ENCODE measurements around the gene PTPN14. TPM values are rescaled to one million over a fixed set of nuclear protein-coding genes. Genes with fewer than 3 reads are reported as not detected.
A peak's percentile ranks its signal among the peaks of the same experiment; 100 is the strongest.

Gene PTPN14
- total RNA-seq, 1 experiment from 2014 or later: 243 TPM

DNA sequence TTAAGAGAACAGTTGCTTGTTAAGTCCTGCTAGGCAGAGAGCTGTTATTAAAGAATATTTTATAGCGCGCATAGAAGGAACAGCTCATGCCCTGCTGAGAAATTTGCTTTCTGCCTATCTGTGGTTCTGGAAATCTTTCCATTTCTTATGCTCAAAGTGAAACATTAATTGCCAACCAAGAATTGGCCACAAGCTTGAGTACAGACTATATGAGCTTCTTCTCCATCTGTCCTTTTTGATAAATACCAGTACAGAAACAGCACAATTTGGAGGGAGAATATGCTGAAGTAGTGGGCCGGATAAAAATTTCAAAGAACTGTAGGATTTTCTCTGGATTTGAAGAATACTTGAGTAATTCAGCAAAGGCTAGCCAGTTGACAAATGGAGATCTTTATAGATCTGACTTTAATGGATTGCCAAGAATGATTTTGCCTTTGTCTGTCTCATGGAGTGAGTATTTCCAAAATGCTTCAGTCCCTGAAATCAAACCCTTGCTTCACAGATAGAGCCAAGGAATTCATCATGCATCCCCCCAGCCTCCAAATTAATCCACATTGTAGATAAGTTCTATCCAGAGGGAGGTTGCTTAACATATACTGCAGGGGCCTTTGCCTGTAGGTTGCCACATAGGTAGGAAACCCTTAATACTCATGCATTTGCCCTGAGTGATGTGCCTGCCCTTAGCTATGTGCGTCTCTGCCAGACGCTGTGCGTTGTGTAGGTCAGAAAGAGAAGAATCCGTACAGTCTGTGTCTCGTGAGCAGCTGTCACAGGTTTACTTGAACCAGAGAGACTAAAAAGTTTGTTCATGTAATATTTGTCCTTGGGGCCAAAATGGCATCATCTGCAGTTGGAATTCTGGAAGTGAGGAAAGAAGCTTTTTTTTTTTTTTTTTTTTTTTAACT, 226.3 kb downstream of the PTPN14 start:
- H3K27ac Mint-ChIP-seq (ENCODE audit: low read depth, unreplicated experiment): no peak overlapping the region
- no peak overlapping the region for H3K4me3 Mint-ChIP-seq (ENCODE audit: unreplicated experiment)
- no peak for DNase-seq (ENCODE audit: unreplicated experiment)
- peaks cover 56% of the 10 kb centered on the region for H3K36me3 Mint-ChIP-seq (ENCODE audit: insufficient read depth, unreplicated experiment)
- no peaks in the 10 kb centered on the region for H3K9me3 Mint-ChIP-seq (ENCODE audit: unreplicated experiment)
- no TSS peak for BruUV-seq (replicated peaks)
- intact Hi-C loops (cut with micrococcal nuclease): no loop called here
- no peaks in the 10 kb centered on the region for H3K4me1 Mint-ChIP-seq (ENCODE audit: insufficient read depth, unreplicated experiment)
- CTCF ChIA-PET: interaction anchor here (0.6 to 20.4 kb wide), 24 partner anchors 8 to 1326 kb away, joined by 3 to 958 read pairs (median 5); no protein-coding TSS in a partner anchor
- TF ChIP-seq, protein P1, sequence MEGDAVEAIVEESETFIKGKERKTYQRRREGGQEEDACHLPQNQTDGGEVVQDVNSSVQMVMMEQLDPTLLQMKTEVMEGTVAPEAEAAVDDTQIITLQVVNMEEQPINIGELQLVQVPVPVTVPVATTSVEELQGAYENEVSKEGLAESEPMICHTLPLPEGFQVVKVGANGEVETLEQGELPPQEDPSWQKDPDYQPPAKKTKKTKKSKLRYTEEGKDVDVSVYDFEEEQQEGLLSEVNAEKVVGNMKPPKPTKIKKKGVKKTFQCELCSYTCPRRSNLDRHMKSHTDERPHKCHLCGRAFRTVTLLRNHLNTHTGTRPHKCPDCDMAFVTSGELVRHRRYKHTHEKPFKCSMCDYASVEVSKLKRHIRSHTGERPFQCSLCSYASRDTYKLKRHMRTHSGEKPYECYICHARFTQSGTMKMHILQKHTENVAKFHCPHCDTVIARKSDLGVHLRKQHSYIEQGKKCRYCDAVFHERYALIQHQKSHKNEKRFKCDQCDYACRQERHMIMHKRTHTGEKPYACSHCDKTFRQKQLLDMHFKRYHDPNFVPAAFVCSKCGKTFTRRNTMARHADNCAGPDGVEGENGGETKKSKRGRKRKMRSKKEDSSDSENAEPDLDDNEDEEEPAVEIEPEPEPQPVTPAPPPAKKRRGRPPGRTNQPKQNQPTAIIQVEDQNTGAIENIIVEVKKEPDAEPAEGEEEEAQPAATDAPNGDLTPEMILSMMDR (IDR thresholded peaks at IDR 0.05; ENCODE audit: unreplicated experiment): no peak
- H3K27me3 Mint-ChIP-seq (ENCODE audit: insufficient read depth, unreplicated experiment): no peaks in the 10 kb centered on the region
- POLR2A ChIA-PET: interaction anchor here (0.7 to 5.1 kb wide), 6 partner anchors 11 to 1172 kb away, joined by 3 to 33 read pairs (median 4); no protein-coding TSS in a partner anchor

- CTCF ChIA-PET: interaction anchor here (0.7 to 12.5 kb wide), 12 partner anchors 7 to 316 kb away, joined by 3 to 326 read pairs (median 3); no protein-coding TSS in a partner anchor
- Mint-ChIP-seq H3K9me3 (ENCODE audit: unreplicated experiment) (no peaks in the 10 kb centered on the region), H3K27ac (ENCODE audit: low read depth, unreplicated experiment) (no peak overlapping the region), H3K27me3 (ENCODE audit: insufficient read depth, unreplicated experiment) (no peaks in the 10 kb centered on the region), H3K4me1 (ENCODE audit: insufficient read depth, unreplicated experiment) (no peaks in the 10 kb centered on the region), H3K4me3 (ENCODE audit: unreplicated experiment) (no peak overlapping the region), H3K36me3 (ENCODE audit: insufficient read depth, unreplicated experiment) (peaks cover 59% of the 10 kb centered on the region)
- DNase-seq (ENCODE audit: unreplicated experiment): no peak
- POLR2A ChIA-PET: interaction anchor here (0.5 to 1.5 kb wide), 4 partner anchors 15 to 1908 kb away, joined by 3 to 4 read pairs (median 3); no protein-coding TSS in a partner anchor
- TF ChIP-seq, protein P1 (IDR thresholded peaks at IDR 0.05; ENCODE audit: unreplicated experiment): no peak
- intact Hi-C loops (cut with micrococcal nuclease): no loop called here
- BruUV-seq (replicated peaks): no TSS peak
Observed at GRCh38 chr1:214321705-214322453, 229.5 kb downstream of the PTPN14 start.

- intact Hi-C loops (cut with micrococcal nuclease): no loop called here
- BruUV-seq (replicated peaks): no TSS peak
- CTCF ChIA-PET: interaction anchor here (0.6 to 12.5 kb wide), 11 partner anchors 9 to 1181 kb away, joined by 3 to 326 read pairs (median 5); no protein-coding TSS in a partner anchor
Observed at GRCh38 chr1:214319938-214320337, 231.5 kb downstream of the PTPN14 start.

More at GRCh38 chr1:214319938-214320337, 231.5 kb downstream of the PTPN14 start:
- no peak overlapping the region for H3K27ac Mint-ChIP-seq (ENCODE audit: low read depth, unreplicated experiment)
- no peaks in the 10 kb centered on the region for H3K27me3 Mint-ChIP-seq (ENCODE audit: insufficient read depth, unreplicated experiment)
- H3K4me1 Mint-ChIP-seq (ENCODE audit: insufficient read depth, unreplicated experiment): no peaks in the 10 kb centered on the region
- TF ChIP-seq, protein P1 (IDR thresholded peaks at IDR 0.05; ENCODE audit: unreplicated experiment): peak; percentile 37
- no peaks in the 10 kb centered on the region for H3K9me3 Mint-ChIP-seq (ENCODE audit: unreplicated experiment)
- H3K4me3 Mint-ChIP-seq (ENCODE audit: unreplicated experiment): no peak overlapping the region
- no peak for DNase-seq (ENCODE audit: unreplicated experiment)
- peaks cover 54% of the 10 kb centered on the region for H3K36me3 Mint-ChIP-seq (ENCODE audit: insufficient read depth, unreplicated experiment)
- POLR2A ChIA-PET: interaction anchor here (1.7 to 1.8 kb wide), 2 partner anchors 9 to 106 kb away, joined by 3 to 11 read pairs; no protein-coding TSS in a partner anchor

Data from MCF 10A (cell line).